Fibroblast of lung (primary cell): ENCODE measurements around the gene LAGE3. TPM values are rescaled to one million over a fixed set of nuclear protein-coding genes. Genes with fewer than 3 reads are reported as not detected.
A peak's percentile ranks its signal among the peaks of the same experiment; 100 is the strongest.

Experiments
- DNase-seq, 2 donors: peaks; one replicate each; pipeline versions ENCODE4 v3.0.0 to v3.0.0-alpha.2; 2010; ENCODE audit warnings: low read depth in 2 of 2
- H2AFZ ChIP-seq: 2 replicates; pipeline ENCODE4 v1.5.1; 2012; ENCODE audit warnings: low read length, control low read depth, inconsistent platforms
- H3K27ac ChIP-seq: 2 replicates; pipeline ENCODE4 v1.5.1; 2011; ENCODE audit warnings: low read length, control low read depth; ENCODE audit not compliant: insufficient read depth
- H3K27me3 ChIP-seq: 2 replicates; pipeline ENCODE4 v1.5.1; 2011; ENCODE audit warnings: mild to moderate bottlenecking, low read length; ENCODE audit not compliant: control insufficient read depth, insufficient read depth
- H3K36me3 ChIP-seq: 2 replicates; pipeline ENCODE4 v1.5.1; 2011; ENCODE audit warnings: low read length; ENCODE audit not compliant: control insufficient read depth, insufficient read depth
- H3K4me1 ChIP-seq: 2 replicates; pipeline ENCODE4 v1.5.1; 2011; ENCODE audit warnings: low read length; ENCODE audit not compliant: control insufficient read depth, insufficient read depth; ENCODE audit errors: extremely low read depth
- H3K4me2 ChIP-seq: 2 replicates; pipeline ENCODE4 v1.5.1; 2011; ENCODE audit warnings: low read length, control low read depth; ENCODE audit not compliant: insufficient read depth; ENCODE audit errors: extremely low read depth
- H3K4me3 ChIP-seq, 4 experiments: fragments of 200-600 bp in 1 of 4; sonication (generic) in 1 of 4; replicated peaks in 1 of 4; 2 replicates each; pipeline ENCODE4 v1.5.1; 2011 to 2016; ENCODE audit warnings: low read length in 4 of 4, low read depth in 3 of 4, mild to moderate bottlenecking in 3 of 4, control low read depth in 2 of 4, inconsistent platforms in 1 of 4, mixed read lengths in 1 of 4; ENCODE audit not compliant: insufficient read depth in 1 of 4; ENCODE audit errors: control extremely low read depth in 1 of 4
- H3K79me2 ChIP-seq: 2 replicates; pipeline ENCODE4 v1.5.1; 2012; ENCODE audit warnings: mild to moderate bottlenecking, low read length, inconsistent platforms; ENCODE audit not compliant: control insufficient read depth, insufficient read depth
- H3K9ac ChIP-seq: 2 replicates; pipeline ENCODE4 v1.5.1; 2011; ENCODE audit warnings: mild to moderate bottlenecking, low read length, control low read depth; ENCODE audit not compliant: insufficient read depth
- H3K9me3 ChIP-seq: 2 replicates; pipeline ENCODE4 v1.5.1; 2012; ENCODE audit warnings: low read depth, low read length; ENCODE audit not compliant: control insufficient read depth, insufficient read depth
- H4K20me1 ChIP-seq: 2 replicates; pipeline ENCODE4 v1.5.1; 2011; ENCODE audit warnings: low read length; ENCODE audit not compliant: control insufficient read depth, insufficient read depth; ENCODE audit errors: extremely low read depth
- EZH2 ChIP-seq: IDR thresholded peaks from 2 replicates; pipeline ENCODE4 v1.5.1; 2012; ENCODE audit warnings: low read length, control low read depth, mild to moderate bottlenecking; ENCODE audit errors: missing control alignments
- polyA minus RNA-seq: library from RNA; depleted of rRNA, polyadenylated mRNA; stranded (reverse); fragments of >200 nt; gene quantifications from 2 replicates; pipeline ENCODE4 v1.2.3, GENCODE V29; 2011; ENCODE audit warnings: low replicate concordance
- polyA plus RNA-seq, 2 donors: library from polyadenylated mRNA; depleted of rRNA in 1 of 2; stranded (reverse) in 1 of 2; unstranded in 1 of 2; fragments of >200 nt; gene quantifications; 2 replicates each; pipeline ENCODE4 v1.2.1, GENCODE V29; 2011 to 2012; ENCODE audit warnings: missing spikeins in 1 of 2
- total RNA-seq: library from RNA; depleted of rRNA; stranded (reverse); fragments of >200 nt; gene quantifications from 2 replicates; pipeline ENCODE4 v1.2.1, GENCODE V29; 2014
- TF ChIP-seq, protein P1 (sequence below), 2 donors: IDR thresholded peaks in 1 of 2; conservative IDR thresholded peaks in 1 of 2; 1 replicate in 1 of 2; 2 replicates in 1 of 2; pipeline ENCODE4 v1.5.1; 2011 to 2012; ENCODE audit warnings: low read length in 2 of 2, control low read depth in 1 of 2, inconsistent platforms in 1 of 2, low read depth in 1 of 2, mild to moderate bottlenecking in 1 of 2

The LAGE3 gene, protein sequence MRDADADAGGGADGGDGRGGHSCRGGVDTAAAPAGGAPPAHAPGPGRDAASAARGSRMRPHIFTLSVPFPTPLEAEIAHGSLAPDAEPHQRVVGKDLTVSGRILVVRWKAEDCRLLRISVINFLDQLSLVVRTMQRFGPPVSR
- 13.4 and 20.5 TPM in 2 replicates for total RNA-seq
- polyA plus RNA-seq: 6.1 and 6.4 TPM in 2 replicates
- 19.1 and 19.4 TPM in 2 replicates for polyA plus RNA-seq (2012)
- 9.9 and 10.4 TPM in 2 replicates for polyA minus RNA-seq

DNA sequence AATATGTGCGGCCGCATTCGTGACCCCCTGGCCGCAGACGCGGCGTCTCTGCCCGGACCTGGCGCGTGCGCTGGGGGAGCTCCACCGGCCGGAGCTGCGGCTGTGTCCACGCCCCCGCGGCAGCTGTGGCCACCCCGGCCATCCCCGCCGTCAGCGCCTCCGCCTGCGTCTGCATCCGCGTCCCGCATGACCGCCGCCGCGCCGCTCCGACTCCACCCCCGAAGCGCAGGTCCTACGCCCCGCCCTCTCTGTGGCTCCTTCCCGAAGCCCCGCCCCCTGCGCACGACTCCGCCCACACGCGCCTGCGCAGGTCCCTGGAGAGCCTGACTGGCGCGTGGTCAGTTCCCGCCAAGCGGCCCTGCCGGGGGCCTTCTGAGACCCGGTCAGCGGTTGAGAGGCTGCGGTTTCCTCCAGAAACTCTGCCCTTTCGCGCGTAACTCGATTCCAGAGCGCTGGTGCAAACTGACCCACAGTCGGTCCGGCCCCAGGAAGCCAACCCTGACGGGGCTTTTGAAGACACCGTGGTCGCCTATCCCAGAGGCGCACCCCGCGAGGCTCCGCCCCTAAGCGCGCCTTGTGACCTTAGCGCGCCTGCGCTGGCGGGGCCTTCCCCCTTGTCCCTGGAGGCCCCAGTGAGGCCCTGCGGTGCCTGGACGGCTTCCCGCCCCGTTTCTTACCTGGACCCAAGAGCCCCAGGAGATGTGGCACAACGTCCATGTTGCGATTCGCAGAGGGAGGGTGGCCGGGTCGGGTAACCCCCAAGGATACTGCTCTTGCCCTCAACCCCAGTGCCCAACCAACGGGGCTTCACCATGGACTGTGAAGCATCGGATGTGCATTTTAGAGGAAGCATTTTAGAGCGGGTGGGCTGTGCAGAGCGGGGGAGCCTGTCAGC, at the start of gene LAGE3:
Gene LAGE3 (minus strand): TSS at position 554 of the 895 bp plus-strand sequence. CDS start 366 bp downstream, at position 188.
- peak within 1 kb of the TSS; percentile 50 for H3K9ac ChIP-seq
- peak within 1 kb of the TSS; percentile 38 to 59 (median 50) for H3K4me3 ChIP-seq
- peak within 1 kb of the TSS; percentile 30 for H2AFZ ChIP-seq
- no peaks in the 10 kb centered on the region for H3K9me3 ChIP-seq
- TF ChIP-seq, protein P1, sequence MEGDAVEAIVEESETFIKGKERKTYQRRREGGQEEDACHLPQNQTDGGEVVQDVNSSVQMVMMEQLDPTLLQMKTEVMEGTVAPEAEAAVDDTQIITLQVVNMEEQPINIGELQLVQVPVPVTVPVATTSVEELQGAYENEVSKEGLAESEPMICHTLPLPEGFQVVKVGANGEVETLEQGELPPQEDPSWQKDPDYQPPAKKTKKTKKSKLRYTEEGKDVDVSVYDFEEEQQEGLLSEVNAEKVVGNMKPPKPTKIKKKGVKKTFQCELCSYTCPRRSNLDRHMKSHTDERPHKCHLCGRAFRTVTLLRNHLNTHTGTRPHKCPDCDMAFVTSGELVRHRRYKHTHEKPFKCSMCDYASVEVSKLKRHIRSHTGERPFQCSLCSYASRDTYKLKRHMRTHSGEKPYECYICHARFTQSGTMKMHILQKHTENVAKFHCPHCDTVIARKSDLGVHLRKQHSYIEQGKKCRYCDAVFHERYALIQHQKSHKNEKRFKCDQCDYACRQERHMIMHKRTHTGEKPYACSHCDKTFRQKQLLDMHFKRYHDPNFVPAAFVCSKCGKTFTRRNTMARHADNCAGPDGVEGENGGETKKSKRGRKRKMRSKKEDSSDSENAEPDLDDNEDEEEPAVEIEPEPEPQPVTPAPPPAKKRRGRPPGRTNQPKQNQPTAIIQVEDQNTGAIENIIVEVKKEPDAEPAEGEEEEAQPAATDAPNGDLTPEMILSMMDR (conservative IDR thresholded peaks at IDR 0.05 in 1 of 2, IDR thresholded peaks at IDR 0.05 in 1 of 2; ENCODE audit: low read depth in 1 of 2, low read length in 2 of 2): no peak
- TF ChIP-seq EZH2: no peak
- no peaks in the 10 kb centered on the region for H3K4me1 ChIP-seq
- H3K79me2 ChIP-seq: no peaks in the 10 kb centered on the region
- H3K27ac ChIP-seq: peak within 1 kb of the TSS; percentile 51
- H4K20me1 ChIP-seq: no peaks in the 10 kb centered on the region
- peak; percentile 84 to 89 for DNase-seq
- no peaks in the 10 kb centered on the region for H3K27me3 ChIP-seq
- H3K4me2 ChIP-seq: peak within 1 kb of the TSS; percentile 71
- H3K36me3 ChIP-seq: no peaks in the 10 kb centered on the region

DNA sequence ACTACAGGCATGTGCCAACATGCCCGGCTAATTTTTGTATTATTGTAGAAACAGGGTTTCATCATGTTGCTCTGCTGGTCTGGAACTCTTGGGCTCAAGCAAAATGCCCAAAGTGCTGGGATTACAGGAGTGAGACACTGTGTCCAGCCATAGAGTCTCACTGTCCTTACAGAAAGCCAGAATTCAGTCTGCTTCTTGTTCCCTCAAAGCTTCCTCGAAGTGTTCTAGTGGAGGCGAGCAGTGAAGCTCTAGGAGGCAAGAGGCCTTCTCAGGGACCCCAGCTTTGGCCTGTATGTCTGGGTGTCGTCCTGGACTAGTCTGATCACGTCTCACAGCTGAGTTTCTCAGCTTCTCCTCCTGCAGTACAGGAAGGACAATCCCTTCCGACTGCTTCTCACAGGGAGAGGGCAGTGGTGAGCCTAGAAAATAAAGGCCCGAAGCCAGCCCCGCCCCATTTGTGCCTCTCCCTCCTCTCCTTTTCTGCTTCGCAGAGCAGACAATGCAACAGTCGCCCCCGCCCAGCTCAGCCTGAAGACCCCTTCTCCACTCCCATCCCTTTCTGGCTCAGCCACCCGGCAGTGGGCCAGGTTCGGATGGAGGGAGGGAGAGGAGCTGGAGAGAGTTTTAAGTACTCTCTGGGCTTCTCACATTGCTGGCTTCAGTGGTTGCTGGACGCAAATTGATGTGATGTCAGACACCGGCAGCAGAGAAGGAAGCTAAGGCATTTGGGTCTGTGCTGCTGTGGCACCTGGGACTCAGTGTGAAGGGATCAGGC, 48.0 kb upstream of the LAGE3 start:
- Histone ChIP-seq H2AFZ (no peak overlapping the region), H3K79me2 (no peaks in the 10 kb centered on the region), H3K27me3 (no peaks in the 10 kb centered on the region), H3K4me2 (peak overlapping the region; percentile 67), H4K20me1 (no peaks in the 10 kb centered on the region), H3K27ac (peak overlapping the region; percentile 43), H3K9me3 (no peaks in the 10 kb centered on the region), H3K9ac (no peak overlapping the region), H3K4me3 (peak overlapping the region in 1 of 4 experiments; percentile 28), H3K36me3 (peaks cover 7% of the 10 kb centered on the region), H3K4me1 (peaks cover 3% of the 10 kb centered on the region)
- TF ChIP-seq EZH2: no peak
- TF ChIP-seq, protein P1 (conservative IDR thresholded peaks at IDR 0.05 in 1 of 2, IDR thresholded peaks at IDR 0.05 in 1 of 2; ENCODE audit: low read depth in 1 of 2, low read length in 2 of 2): peak; percentile 37 to 58
- peak; percentile 73 to 80 for DNase-seq
